Lower leg skin (tissue), 4 donors: Measurements from ENCODE around the gene TGFBI. TPM values are rescaled to one million over a fixed set of nuclear protein-coding genes. Genes with fewer than 3 reads are reported as not detected.
A peak's percentile ranks its signal among the peaks of the same experiment; 100 is the strongest.

ENCODE experiments used
- DNase-seq, 2 donors: peaks; one replicate each; pipeline ENCODE4 v3.0.0-alpha.2; 2019; ENCODE audit warnings: low spot score in 2 of 2
- H3K4me3 ChIP-seq: fragments of 200-600 bp; sonication (generic); 2 replicates; pipeline ENCODE4 v1.5.1; 2017; ENCODE audit warnings: mild to moderate bottlenecking, low read depth; ENCODE audit not compliant: poor library complexity, severe bottlenecking
- CTCF ChIP-seq, 3 donors: fragments of 450-650 bp; IDR thresholded peaks; one replicate each; pipeline ENCODE4 v1.5.1; 2016; ENCODE audit warnings: antibody characterized with exemption in 3 of 3, mild to moderate bottlenecking in 3 of 3, moderate library complexity in 2 of 3
- POLR2A ChIP-seq, 2 donors: fragments of 450-650 bp; IDR thresholded peaks; one replicate each; pipeline ENCODE4 v1.6.1; 2016 to 2017; ENCODE audit warnings: antibody characterized with exemption in 2 of 2, mild to moderate bottlenecking in 1 of 2, moderate library complexity in 1 of 2
- WGBS, 2 donors: methylation state at CpG; one replicate each; pipeline ENCODE4 v1.1.5; 2018; 5-methylcytosine and 5-hydroxymethylcytosine counted together
- intact Hi-C: fragments of 100-400 bp; cut with DNase I; formaldehyde crosslinking; loops from one replicate; pipeline ENCODE4 v1.15.0; 2023; ENCODE audit warnings: low total_unique reads
- total RNA-seq, 4 donors: library from RNA; depleted of rRNA; stranded (reverse); fragments of >200 nt; gene quantifications; one replicate each; pipeline ENCODE4 v1.1.0, GENCODE V29; 2016

Gene TGFBI
- total RNA-seq, 4 donors from 2014 or later, result 312 to 829 (median 484) TPM

GRCh38 chr5:136058972-136059354 is 30.2 kb downstream of the TGFBI start:
- no peak for DNase-seq
- intact Hi-C loops, result no loop called here
- 60 to 77% methylated on average over 6 of the region's 6 CpGs for WGBS, 2 donors
- H3K4me3 ChIP-seq, result no peak overlapping the region
- TF ChIP-seq CTCF (IDR thresholded peaks at IDR 0.05) (no peak), POLR2A (IDR thresholded peaks at IDR 0.05) (no peak)

GRCh38 chr5:136060963-136061362 is 32.2 kb downstream of the TGFBI start:
- intact Hi-C loops, result loop anchor here (10.0 kb wide), 2 partner anchors 114 to 116 kb away; no protein-coding TSS in a partner anchor
- DNase-seq, result peak in 1 of 2 donors; percentile 43
- TF ChIP-seq POLR2A (IDR thresholded peaks at IDR 0.05) (no peak), CTCF (IDR thresholded peaks at IDR 0.05) (no peak)
- WGBS, 2 donors, result 95 to 97% methylated on average over 7 of the region's 7 CpGs
- no peak overlapping the region for H3K4me3 ChIP-seq

GRCh38 chr5:136061630-136062365 is 33.0 kb downstream of the TGFBI start:
- no peak for TF ChIP-seq POLR2A (IDR thresholded peaks at IDR 0.05)
- TF ChIP-seq CTCF (IDR thresholded peaks at IDR 0.05), result no peak
- DNase-seq, result peak in 1 of 2 donors; percentile 61
- 86 to 92% methylated on average over 6 of the region's 6 CpGs for WGBS, 2 donors
- no peak overlapping the region for H3K4me3 ChIP-seq
- intact Hi-C loops, result loop anchor here (10.0 kb wide), 2 partner anchors 113 to 117 kb away; no protein-coding TSS in a partner anchor

- DNase-seq, result peak in 1 of 2 donors; percentile 72
- intact Hi-C loops, result loop anchor here (10.0 kb wide), 2 partner anchors 112 to 118 kb away; no protein-coding TSS in a partner anchor
- 77 to 85% methylated on average over 6 of the region's 6 CpGs for WGBS, 2 donors
- H3K4me3 ChIP-seq, result no peak overlapping the region
- TF ChIP-seq POLR2A (IDR thresholded peaks at IDR 0.05), result no peak
- TF ChIP-seq CTCF (IDR thresholded peaks at IDR 0.05), result no peak
Measured at GRCh38 chr5:136062366-136063274, 33.8 kb downstream of the TGFBI start.

- peak in 1 of 2 donors; percentile 54 for DNase-seq
- 78 to 88% methylated on average over 8 of the region's 8 CpGs for WGBS, 2 donors
- TF ChIP-seq POLR2A (IDR thresholded peaks at IDR 0.05), result no peak
- TF ChIP-seq CTCF (IDR thresholded peaks at IDR 0.05), result no peak
- intact Hi-C loops, result loop anchor here (10.0 kb wide), 2 partner anchors 111 to 119 kb away; no protein-coding TSS in a partner anchor
- no peak overlapping the region for H3K4me3 ChIP-seq
Measured at GRCh38 chr5:136063778-136064465, 35.1 kb downstream of the TGFBI start.
